HL-60 (cell line): Measurements from ENCODE around the gene MICAL2.

Experiments used
- POLR2AphosphoS5 ChIP-seq: IDR thresholded peaks from 2 replicates; pipeline ENCODE4 v1.6.1; 2012; ENCODE audit warnings: low read depth
- TF ChIP-seq, protein P1 (sequence below): IDR thresholded peaks from one replicate; pipeline ENCODE4 v1.5.1; 2011; ENCODE audit warnings: low read length, control low read depth, inconsistent platforms; ENCODE audit not compliant: insufficient read depth
- TF ChIP-seq, protein P2 (sequence below): IDR thresholded peaks from 2 replicates; pipeline ENCODE4 v1.6.1; 2012; ENCODE audit warnings: low read depth; ENCODE audit not compliant: insufficient replicate concordance

GRCh38 chr11:12070446-12071267 is 39.7 kb upstream of the MICAL2 start:
- TF ChIP-seq, protein P1, sequence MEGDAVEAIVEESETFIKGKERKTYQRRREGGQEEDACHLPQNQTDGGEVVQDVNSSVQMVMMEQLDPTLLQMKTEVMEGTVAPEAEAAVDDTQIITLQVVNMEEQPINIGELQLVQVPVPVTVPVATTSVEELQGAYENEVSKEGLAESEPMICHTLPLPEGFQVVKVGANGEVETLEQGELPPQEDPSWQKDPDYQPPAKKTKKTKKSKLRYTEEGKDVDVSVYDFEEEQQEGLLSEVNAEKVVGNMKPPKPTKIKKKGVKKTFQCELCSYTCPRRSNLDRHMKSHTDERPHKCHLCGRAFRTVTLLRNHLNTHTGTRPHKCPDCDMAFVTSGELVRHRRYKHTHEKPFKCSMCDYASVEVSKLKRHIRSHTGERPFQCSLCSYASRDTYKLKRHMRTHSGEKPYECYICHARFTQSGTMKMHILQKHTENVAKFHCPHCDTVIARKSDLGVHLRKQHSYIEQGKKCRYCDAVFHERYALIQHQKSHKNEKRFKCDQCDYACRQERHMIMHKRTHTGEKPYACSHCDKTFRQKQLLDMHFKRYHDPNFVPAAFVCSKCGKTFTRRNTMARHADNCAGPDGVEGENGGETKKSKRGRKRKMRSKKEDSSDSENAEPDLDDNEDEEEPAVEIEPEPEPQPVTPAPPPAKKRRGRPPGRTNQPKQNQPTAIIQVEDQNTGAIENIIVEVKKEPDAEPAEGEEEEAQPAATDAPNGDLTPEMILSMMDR, result no peak
- TF ChIP-seq, protein P2, sequence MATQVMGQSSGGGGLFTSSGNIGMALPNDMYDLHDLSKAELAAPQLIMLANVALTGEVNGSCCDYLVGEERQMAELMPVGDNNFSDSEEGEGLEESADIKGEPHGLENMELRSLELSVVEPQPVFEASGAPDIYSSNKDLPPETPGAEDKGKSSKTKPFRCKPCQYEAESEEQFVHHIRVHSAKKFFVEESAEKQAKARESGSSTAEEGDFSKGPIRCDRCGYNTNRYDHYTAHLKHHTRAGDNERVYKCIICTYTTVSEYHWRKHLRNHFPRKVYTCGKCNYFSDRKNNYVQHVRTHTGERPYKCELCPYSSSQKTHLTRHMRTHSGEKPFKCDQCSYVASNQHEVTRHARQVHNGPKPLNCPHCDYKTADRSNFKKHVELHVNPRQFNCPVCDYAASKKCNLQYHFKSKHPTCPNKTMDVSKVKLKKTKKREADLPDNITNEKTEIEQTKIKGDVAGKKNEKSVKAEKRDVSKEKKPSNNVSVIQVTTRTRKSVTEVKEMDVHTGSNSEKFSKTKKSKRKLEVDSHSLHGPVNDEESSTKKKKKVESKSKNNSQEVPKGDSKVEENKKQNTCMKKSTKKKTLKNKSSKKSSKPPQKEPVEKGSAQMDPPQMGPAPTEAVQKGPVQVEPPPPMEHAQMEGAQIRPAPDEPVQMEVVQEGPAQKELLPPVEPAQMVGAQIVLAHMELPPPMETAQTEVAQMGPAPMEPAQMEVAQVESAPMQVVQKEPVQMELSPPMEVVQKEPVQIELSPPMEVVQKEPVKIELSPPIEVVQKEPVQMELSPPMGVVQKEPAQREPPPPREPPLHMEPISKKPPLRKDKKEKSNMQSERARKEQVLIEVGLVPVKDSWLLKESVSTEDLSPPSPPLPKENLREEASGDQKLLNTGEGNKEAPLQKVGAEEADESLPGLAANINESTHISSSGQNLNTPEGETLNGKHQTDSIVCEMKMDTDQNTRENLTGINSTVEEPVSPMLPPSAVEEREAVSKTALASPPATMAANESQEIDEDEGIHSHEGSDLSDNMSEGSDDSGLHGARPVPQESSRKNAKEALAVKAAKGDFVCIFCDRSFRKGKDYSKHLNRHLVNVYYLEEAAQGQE, result no peak
- no peak for TF ChIP-seq POLR2AphosphoS5
